GM13976 (cell line): ENCODE data around the gene CRLF1.

Source experiments
- DNase-seq: peaks from one replicate; pipeline ENCODE4 v3.0.0; 2012; ENCODE audit warnings: low spot score
- CTCF ChIP-seq: IDR thresholded peaks from 2 replicates; pipeline ENCODE4 v1.5.1; 2012; ENCODE audit warnings: borderline replicate concordance, mild to moderate bottlenecking; ENCODE audit not compliant: insufficient read depth; ENCODE audit errors: extremely low read depth, missing control alignments, control extremely low read depth
- in situ Hi-C: fragments of 300-500 bp; cut with MboI; formaldehyde crosslinking; loops from one replicate; pipeline ENCODE4 v1.12.0; 2022; ENCODE audit warnings: low sequenced_read_pairs, mixed read lengths, inconsistent platforms; ENCODE audit not compliant: unreplicated experiment

The CRLF1 gene

GRCh38 chr19:18606281-18607225 is at the start of gene CRLF1:
Gene CRLF1, minus strand, starts transcription at chr19:18606799. Its CDS starts 143 bp downstream, at chr19:18606656.
- in situ Hi-C loops: no loop called here
- TF ChIP-seq CTCF: no peak

GRCh38 chr19:18655173-18655844 is 48.7 kb upstream of the CRLF1 start:
- TF ChIP-seq CTCF: no peak
- no peak for DNase-seq

More at GRCh38 chr19:18606281-18607225, at the start of gene CRLF1:
- DNase-seq: no peak

GRCh38 chr19:18654469-18654868 is 47.9 kb upstream of the CRLF1 start:
- in situ Hi-C loops: no loop called here
- TF ChIP-seq CTCF: no peak
- no peak for DNase-seq

More at GRCh38 chr19:18655173-18655844, 48.7 kb upstream of the CRLF1 start:
- in situ Hi-C loops: no loop called here

GRCh38 chr19:18653853-18654252 is 47.3 kb upstream of the CRLF1 start:
- TF ChIP-seq CTCF: no peak
- DNase-seq: no peak
- in situ Hi-C loops: no loop called here

- TF ChIP-seq CTCF: no peak
- no peak for DNase-seq
- in situ Hi-C loops: no loop called here
These were observed 45.1 kb upstream of the CRLF1 start for GRCh38 chr19:18651733-18652132.

- no peak for TF ChIP-seq CTCF
- DNase-seq: no peak
- in situ Hi-C loops: no loop called here
These were observed 44.7 kb upstream of the CRLF1 start for GRCh38 chr19:18651300-18651699.
